Effector memory CD4-positive, alpha-beta T cell (primary cell): ENCODE data around the gene TRIM14.

Experiments
- DNase-seq, 3 donors: peaks; one replicate each; pipeline ENCODE4 v3.0.0-alpha.2; 2020
- H3K27ac ChIP-seq: 2 replicates; pipeline ENCODE4 v1.7.0; 2013; ENCODE audit warnings: mild to moderate bottlenecking, low read length, moderate library complexity; ENCODE audit not compliant: insufficient read depth, poor library complexity, severe bottlenecking
- H3K27me3 ChIP-seq: replicated peaks from 2 replicates; pipeline ENCODE4 v1.7.0; 2013; ENCODE audit warnings: mild to moderate bottlenecking, low read length; ENCODE audit not compliant: insufficient read depth, control insufficient read depth, poor library complexity, severe bottlenecking
- H3K36me3 ChIP-seq: 2 replicates; pipeline ENCODE4 v1.7.0; 2013; ENCODE audit warnings: mild to moderate bottlenecking, low read length, moderate library complexity; ENCODE audit not compliant: control insufficient read depth, insufficient read depth
- H3K4me1 ChIP-seq: 2 replicates; pipeline ENCODE4 v1.7.0; 2013; ENCODE audit warnings: low read length, mild to moderate bottlenecking; ENCODE audit not compliant: control insufficient read depth, insufficient read depth, poor library complexity, severe bottlenecking
- H3K4me3 ChIP-seq: 2 replicates; pipeline ENCODE4 v1.7.0; 2013; ENCODE audit warnings: low read length, low read depth, mild to moderate bottlenecking; ENCODE audit not compliant: insufficient read depth, poor library complexity, severe bottlenecking
- H3K9me3 ChIP-seq: 2 replicates; pipeline ENCODE4 v1.7.0; 2013; ENCODE audit warnings: mild to moderate bottlenecking, low read length, moderate library complexity; ENCODE audit not compliant: control insufficient read depth

Gene TRIM14

DNA sequence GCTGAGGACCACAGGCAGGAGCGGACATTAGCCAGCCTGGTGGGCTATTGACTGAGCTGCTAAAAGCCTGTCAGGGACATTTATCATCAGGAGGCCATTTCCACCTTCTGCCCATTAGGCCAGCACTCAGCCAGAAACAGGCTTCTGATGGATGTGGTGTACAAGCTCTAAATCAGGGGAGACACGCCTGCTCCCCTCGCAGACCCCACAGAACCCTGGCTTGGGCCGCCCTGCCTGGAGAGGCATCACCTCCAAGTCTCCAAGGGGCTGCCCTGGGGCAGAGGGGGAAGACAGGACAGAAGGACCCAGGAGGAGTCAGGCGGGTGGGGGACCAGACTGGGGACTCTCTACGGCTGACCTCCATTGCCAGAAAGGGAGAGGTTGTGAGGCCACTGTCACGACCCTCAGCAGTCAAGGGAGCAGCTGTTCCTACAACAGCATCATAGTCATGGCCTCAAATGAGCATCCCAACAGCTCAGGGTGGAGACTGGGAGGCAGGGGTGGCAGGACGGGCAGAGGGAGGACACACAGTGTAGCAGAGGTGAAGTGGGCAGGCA is 24.0 kb upstream of the TRIM14 start:
- H3K4me1 ChIP-seq, result no peaks in the 10 kb centered on the region
- DNase-seq, result no peak
- no peaks in the 10 kb centered on the region for H3K36me3 ChIP-seq
- H3K9me3 ChIP-seq, result no peaks in the 10 kb centered on the region
- H3K27ac ChIP-seq, result no peak overlapping the region
- no peak overlapping the region for H3K4me3 ChIP-seq
- no peaks in the 10 kb centered on the region for H3K27me3 ChIP-seq

GRCh38 chr9:98142182-98142907 is 23.3 kb upstream of the TRIM14 start:
- Histone ChIP-seq H3K27ac (no peak overlapping the region), H3K4me1 (no peaks in the 10 kb centered on the region), H3K9me3 (no peaks in the 10 kb centered on the region), H3K4me3 (no peak overlapping the region), H3K36me3 (peaks cover 4% of the 10 kb centered on the region), H3K27me3 (no peaks in the 10 kb centered on the region)
- DNase-seq, result no peak

GRCh38 chr9:98140503-98140902 is 21.5 kb upstream of the TRIM14 start:
- Histone ChIP-seq H3K4me1 (no peaks in the 10 kb centered on the region), H3K4me3 (no peak overlapping the region), H3K36me3 (peaks cover 10% of the 10 kb centered on the region), H3K27ac (no peak overlapping the region), H3K27me3 (no peaks in the 10 kb centered on the region), H3K9me3 (no peaks in the 10 kb centered on the region)
- DNase-seq, result no peak

GRCh38 chr9:98136489-98136888 is 17.5 kb upstream of the TRIM14 start:
- Histone ChIP-seq H3K9me3 (no peaks in the 10 kb centered on the region), H3K4me3 (no peak overlapping the region), H3K27me3 (no peaks in the 10 kb centered on the region), H3K36me3 (peaks cover 40% of the 10 kb centered on the region), H3K27ac (no peak overlapping the region), H3K4me1 (no peaks in the 10 kb centered on the region)
- no peak for DNase-seq

- DNase-seq, result no peak
- H3K4me3 ChIP-seq, result no peak overlapping the region
- no peak overlapping the region for H3K27ac ChIP-seq
- H3K36me3 ChIP-seq, result peaks cover 44% of the 10 kb centered on the region
- no peaks in the 10 kb centered on the region for H3K27me3 ChIP-seq
- no peaks in the 10 kb centered on the region for H3K9me3 ChIP-seq
- no peaks in the 10 kb centered on the region for H3K4me1 ChIP-seq
These were observed 16.9 kb upstream of the TRIM14 start for GRCh38 chr9:98135938-98136337.

- DNase-seq, result no peak
- H3K4me3 ChIP-seq, result no peak overlapping the region
- H3K36me3 ChIP-seq, result peaks cover 45% of the 10 kb centered on the region
- no peaks in the 10 kb centered on the region for H3K27me3 ChIP-seq
- H3K9me3 ChIP-seq, result no peaks in the 10 kb centered on the region
- no peaks in the 10 kb centered on the region for H3K4me1 ChIP-seq
- no peak overlapping the region for H3K27ac ChIP-seq
These were observed 16.5 kb upstream of the TRIM14 start for GRCh38 chr9:98135558-98135934.

GRCh38 chr9:98134702-98135557 is 15.9 kb upstream of the TRIM14 start:
- no peak for DNase-seq
- Histone ChIP-seq H3K27ac (no peak overlapping the region), H3K9me3 (no peaks in the 10 kb centered on the region), H3K4me3 (no peak overlapping the region), H3K27me3 (no peaks in the 10 kb centered on the region), H3K4me1 (no peaks in the 10 kb centered on the region), H3K36me3 (peaks cover 45% of the 10 kb centered on the region)

DNA sequence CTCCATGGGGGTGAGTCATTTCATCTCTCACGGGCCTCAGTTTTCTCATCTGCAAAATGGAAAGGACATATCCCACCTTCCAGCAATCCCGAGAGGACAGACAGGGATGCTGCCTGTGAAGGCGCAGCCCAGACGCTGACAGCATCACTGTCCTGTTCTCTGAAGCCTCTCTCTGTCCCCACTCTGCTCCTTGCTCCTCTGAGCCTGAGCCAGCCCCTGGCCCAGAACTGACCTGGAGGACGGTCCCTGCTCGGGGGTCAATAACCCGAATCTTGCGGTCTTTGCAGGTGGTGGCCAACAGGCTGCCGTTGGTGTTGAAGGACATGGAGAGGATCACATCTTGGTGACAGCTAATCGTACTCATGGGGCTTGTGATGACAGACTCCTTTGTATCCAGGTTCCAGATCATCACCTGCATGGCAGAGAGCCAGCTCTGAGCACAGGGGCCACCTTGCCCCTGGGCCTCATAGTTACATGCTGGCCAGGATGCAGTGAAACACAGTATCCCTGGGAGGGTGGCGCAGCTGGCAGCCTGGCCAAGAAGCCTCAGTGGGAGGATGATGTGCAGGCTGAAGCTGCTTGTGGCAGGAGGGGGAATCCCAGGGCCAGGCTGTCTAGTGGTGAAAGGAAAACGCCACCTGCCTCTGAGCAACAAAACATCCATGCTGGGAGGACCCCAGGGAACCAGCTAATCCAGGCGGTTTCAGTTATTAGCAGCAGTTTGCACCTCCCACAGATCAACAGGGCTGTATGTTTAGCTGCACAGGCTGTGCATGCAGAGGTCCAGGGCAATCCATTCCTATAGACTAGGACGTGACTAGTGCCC is 14.0 kb upstream of the TRIM14 start:
- H3K36me3 ChIP-seq, result peaks cover 52% of the 10 kb centered on the region
- H3K9me3 ChIP-seq, result no peaks in the 10 kb centered on the region
- H3K4me1 ChIP-seq, result no peaks in the 10 kb centered on the region
- H3K4me3 ChIP-seq, result no peak overlapping the region
- DNase-seq, result no peak
- H3K27ac ChIP-seq, result no peak overlapping the region
- no peaks in the 10 kb centered on the region for H3K27me3 ChIP-seq

- DNase-seq, result no peak
- H3K27ac ChIP-seq, result no peak overlapping the region
- H3K9me3 ChIP-seq, result no peaks in the 10 kb centered on the region
- no peaks in the 10 kb centered on the region for H3K27me3 ChIP-seq
- peaks cover 47% of the 10 kb centered on the region for H3K36me3 ChIP-seq
- no peak overlapping the region for H3K4me3 ChIP-seq
- no peaks in the 10 kb centered on the region for H3K4me1 ChIP-seq
These were observed 13.1 kb upstream of the TRIM14 start for GRCh38 chr9:98132158-98132557.
